Measurements from ENCODE around the gene RAB4A. TPM values are rescaled to one million over a fixed set of nuclear protein-coding genes. Genes with fewer than 3 reads are reported as not detected.

Gene RAB4A
- total and polyA plus RNA-seq, 2 donors (not counting 1 experiment from before 2014, with no cell fraction given), result 15.7 to 31.5 TPM

GRCh38 chr1:229238231-229238630 lies 32.7 kb upstream of the RAB4A start:
- Histone ChIP-seq H3K27ac (ENCODE audit: insufficient read depth, low read length) (no peak overlapping the region), H3K9me3 (ENCODE audit: control insufficient read depth, insufficient read depth, low read depth, low read length) (no peaks in the 10 kb centered on the region), H3K4me1 (ENCODE audit: control insufficient read depth, extremely low read depth, insufficient read depth, low read length) (no peaks in the 10 kb centered on the region), H4K20me1 (ENCODE audit: control insufficient read depth, extremely low read depth, insufficient read depth, low read length) (no peaks in the 10 kb centered on the region), H3K27me3 (ENCODE audit: control insufficient read depth, insufficient read depth, low read length) (no peaks in the 10 kb centered on the region), H3K9ac (ENCODE audit: insufficient read depth, low read length) (no peak overlapping the region), H3K36me3 (ENCODE audit: control insufficient read depth, insufficient read depth, low read length) (no peaks in the 10 kb centered on the region), H2AFZ (ENCODE audit: low read length) (no peak overlapping the region), H3K79me2 (ENCODE audit: control insufficient read depth, insufficient read depth, low read length) (no peaks in the 10 kb centered on the region), H3K4me3 (replicated peaks in 1 of 4; ENCODE audit: control extremely low read depth in 1 of 4, insufficient read depth in 1 of 4, low read depth in 3 of 4, low read length in 4 of 4) (no peak overlapping the region), H3K4me2 (ENCODE audit: extremely low read depth, insufficient read depth, low read length) (no peak overlapping the region)
- DNase-seq (ENCODE audit: low read depth in 2 of 2), result no peak
- TF ChIP-seq EZH2 (IDR thresholded peaks at IDR 0.05; ENCODE audit: low read length, missing control alignments), result no peak
- TF ChIP-seq, protein P1, sequence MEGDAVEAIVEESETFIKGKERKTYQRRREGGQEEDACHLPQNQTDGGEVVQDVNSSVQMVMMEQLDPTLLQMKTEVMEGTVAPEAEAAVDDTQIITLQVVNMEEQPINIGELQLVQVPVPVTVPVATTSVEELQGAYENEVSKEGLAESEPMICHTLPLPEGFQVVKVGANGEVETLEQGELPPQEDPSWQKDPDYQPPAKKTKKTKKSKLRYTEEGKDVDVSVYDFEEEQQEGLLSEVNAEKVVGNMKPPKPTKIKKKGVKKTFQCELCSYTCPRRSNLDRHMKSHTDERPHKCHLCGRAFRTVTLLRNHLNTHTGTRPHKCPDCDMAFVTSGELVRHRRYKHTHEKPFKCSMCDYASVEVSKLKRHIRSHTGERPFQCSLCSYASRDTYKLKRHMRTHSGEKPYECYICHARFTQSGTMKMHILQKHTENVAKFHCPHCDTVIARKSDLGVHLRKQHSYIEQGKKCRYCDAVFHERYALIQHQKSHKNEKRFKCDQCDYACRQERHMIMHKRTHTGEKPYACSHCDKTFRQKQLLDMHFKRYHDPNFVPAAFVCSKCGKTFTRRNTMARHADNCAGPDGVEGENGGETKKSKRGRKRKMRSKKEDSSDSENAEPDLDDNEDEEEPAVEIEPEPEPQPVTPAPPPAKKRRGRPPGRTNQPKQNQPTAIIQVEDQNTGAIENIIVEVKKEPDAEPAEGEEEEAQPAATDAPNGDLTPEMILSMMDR (conservative IDR thresholded peaks at IDR 0.05 in 1 of 2, IDR thresholded peaks at IDR 0.05 in 1 of 2; ENCODE audit: low read depth in 1 of 2, low read length in 2 of 2), result no peak

GRCh38 chr1:229238674-229239415 lies 32.1 kb upstream of the RAB4A start:
- DNase-seq (ENCODE audit: low read depth in 2 of 2), result peak in 1 of 2 donors; percentile 40

GRCh38 chr1:229240532-229240931 lies 30.4 kb upstream of the RAB4A start:
- no peaks in the 10 kb centered on the region for H3K4me1 ChIP-seq (ENCODE audit: control insufficient read depth, extremely low read depth, insufficient read depth, low read length)
- H3K4me2 ChIP-seq (ENCODE audit: extremely low read depth, insufficient read depth, low read length), result no peak overlapping the region
- no peak overlapping the region for H3K9ac ChIP-seq (ENCODE audit: insufficient read depth, low read length)
- H3K36me3 ChIP-seq (ENCODE audit: control insufficient read depth, insufficient read depth, low read length), result no peaks in the 10 kb centered on the region
- H3K9me3 ChIP-seq (ENCODE audit: control insufficient read depth, insufficient read depth, low read depth, low read length), result no peaks in the 10 kb centered on the region
- H3K27ac ChIP-seq (ENCODE audit: insufficient read depth, low read length), result no peak overlapping the region
- no peak for TF ChIP-seq EZH2 (IDR thresholded peaks at IDR 0.05; ENCODE audit: low read length, missing control alignments)
- TF ChIP-seq, protein P1 (conservative IDR thresholded peaks at IDR 0.05 in 1 of 2, IDR thresholded peaks at IDR 0.05 in 1 of 2; ENCODE audit: low read depth in 1 of 2, low read length in 2 of 2), result no peak
- H3K79me2 ChIP-seq (ENCODE audit: control insufficient read depth, insufficient read depth, low read length), result no peaks in the 10 kb centered on the region
- H3K27me3 ChIP-seq (ENCODE audit: control insufficient read depth, insufficient read depth, low read length), result no peaks in the 10 kb centered on the region
- H3K4me3 ChIP-seq (replicated peaks in 1 of 4; ENCODE audit: control extremely low read depth in 1 of 4, insufficient read depth in 1 of 4, low read depth in 3 of 4, low read length in 4 of 4), result no peak overlapping the region
- H4K20me1 ChIP-seq (ENCODE audit: control insufficient read depth, extremely low read depth, insufficient read depth, low read length), result no peaks in the 10 kb centered on the region
- H2AFZ ChIP-seq (ENCODE audit: low read length), result no peak overlapping the region
- no peak for DNase-seq (ENCODE audit: low read depth in 2 of 2)

More at GRCh38 chr1:229238674-229239415, 32.1 kb upstream of the RAB4A start:
- no peak overlapping the region for H3K4me2 ChIP-seq (ENCODE audit: extremely low read depth, insufficient read depth, low read length)
- no peaks in the 10 kb centered on the region for H3K36me3 ChIP-seq (ENCODE audit: control insufficient read depth, insufficient read depth, low read length)
- no peaks in the 10 kb centered on the region for H4K20me1 ChIP-seq (ENCODE audit: control insufficient read depth, extremely low read depth, insufficient read depth, low read length)
- no peaks in the 10 kb centered on the region for H3K27me3 ChIP-seq (ENCODE audit: control insufficient read depth, insufficient read depth, low read length)
- no peak overlapping the region for H3K27ac ChIP-seq (ENCODE audit: insufficient read depth, low read length)
- no peak overlapping the region for H2AFZ ChIP-seq (ENCODE audit: low read length)
- no peaks in the 10 kb centered on the region for H3K4me1 ChIP-seq (ENCODE audit: control insufficient read depth, extremely low read depth, insufficient read depth, low read length)
- TF ChIP-seq, protein P1 (conservative IDR thresholded peaks at IDR 0.05 in 1 of 2, IDR thresholded peaks at IDR 0.05 in 1 of 2; ENCODE audit: low read depth in 1 of 2, low read length in 2 of 2), result no peak
- TF ChIP-seq EZH2 (IDR thresholded peaks at IDR 0.05; ENCODE audit: low read length, missing control alignments), result no peak
- no peak overlapping the region for H3K4me3 ChIP-seq (replicated peaks in 1 of 4; ENCODE audit: control extremely low read depth in 1 of 4, insufficient read depth in 1 of 4, low read depth in 3 of 4, low read length in 4 of 4)
- no peaks in the 10 kb centered on the region for H3K9me3 ChIP-seq (ENCODE audit: control insufficient read depth, insufficient read depth, low read depth, low read length)
- H3K9ac ChIP-seq (ENCODE audit: insufficient read depth, low read length), result no peak overlapping the region
- no peaks in the 10 kb centered on the region for H3K79me2 ChIP-seq (ENCODE audit: control insufficient read depth, insufficient read depth, low read length)

Data from fibroblast of lung (primary cell).